NCI-H526 (cell line): ENCODE results near the gene OPCML.

Experiments
- DNase-seq, 2 experiments: peaks; one replicate each; lab custom pipeline; 2025; lab: John Stamatoyannopoulos, UW

The OPCML gene

DNA sequence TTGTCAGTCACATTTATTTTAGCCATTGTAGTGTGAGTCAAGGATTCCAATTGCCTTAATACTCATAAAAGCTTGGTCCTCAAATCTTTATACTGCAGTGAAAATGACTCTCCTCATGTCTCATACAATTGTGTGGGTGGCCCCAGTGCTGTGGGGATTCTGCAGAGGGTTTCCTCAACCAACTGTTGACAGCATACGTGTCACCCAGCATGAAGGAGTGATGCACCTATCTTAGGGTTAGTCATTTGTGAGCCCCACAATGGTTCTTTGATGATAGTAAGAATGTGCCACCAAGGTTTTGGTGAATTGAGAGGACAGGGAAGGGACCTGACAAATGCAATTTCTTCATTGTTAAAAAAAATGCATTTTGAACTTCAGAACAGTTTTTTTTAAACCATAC is 1046.2 kb downstream of the OPCML start:
- no peak for DNase-seq

DNA sequence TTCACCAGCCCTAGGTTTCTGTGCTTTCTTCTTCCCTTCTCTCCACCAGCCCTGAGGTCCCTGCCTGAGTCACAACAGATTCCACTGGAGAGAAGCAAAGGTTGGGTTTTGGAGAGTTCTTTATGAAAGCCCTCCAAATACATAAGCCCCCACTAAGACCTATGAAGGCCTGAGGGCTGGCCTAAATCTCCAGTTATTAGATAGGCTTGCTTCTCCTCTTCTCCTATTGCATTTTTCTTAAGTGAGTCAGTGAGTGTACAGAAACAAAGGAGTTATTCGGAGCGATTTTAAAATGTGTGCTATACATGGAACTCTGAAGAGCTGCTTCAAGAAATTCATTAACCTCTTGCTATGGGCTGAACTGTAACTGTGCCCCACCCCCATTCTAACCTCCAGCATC is 1057.3 kb downstream of the OPCML start:
- no peak for DNase-seq

- DNase-seq = peak; percentile 12 to 40
Observed at GRCh38 chr11:132472411-132473172, 1059.7 kb downstream of the OPCML start.

DNA sequence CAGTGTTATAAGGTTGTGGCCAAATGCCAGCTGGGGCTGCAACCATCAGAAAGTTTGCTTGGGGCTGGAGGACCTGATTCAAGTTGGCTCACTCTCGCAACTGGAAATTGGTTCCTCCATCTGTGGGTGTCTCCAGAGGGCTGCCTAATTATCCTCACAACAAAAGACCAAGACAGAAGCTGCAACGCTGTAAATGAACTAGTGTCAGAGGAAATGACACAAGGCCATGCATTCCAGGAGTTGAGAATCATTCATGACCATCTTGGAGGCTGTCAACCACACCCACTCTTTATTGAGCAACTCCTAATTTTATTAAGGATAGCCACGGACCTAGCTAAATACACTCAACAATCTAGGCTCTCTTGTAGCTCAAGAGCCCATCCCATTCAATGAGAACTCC is 1060.8 kb downstream of the OPCML start:
- DNase-seq = no peak

GRCh38 chr11:132466983-132467382 is 1065.3 kb downstream of the OPCML start:
- DNase-seq = no peak

DNA sequence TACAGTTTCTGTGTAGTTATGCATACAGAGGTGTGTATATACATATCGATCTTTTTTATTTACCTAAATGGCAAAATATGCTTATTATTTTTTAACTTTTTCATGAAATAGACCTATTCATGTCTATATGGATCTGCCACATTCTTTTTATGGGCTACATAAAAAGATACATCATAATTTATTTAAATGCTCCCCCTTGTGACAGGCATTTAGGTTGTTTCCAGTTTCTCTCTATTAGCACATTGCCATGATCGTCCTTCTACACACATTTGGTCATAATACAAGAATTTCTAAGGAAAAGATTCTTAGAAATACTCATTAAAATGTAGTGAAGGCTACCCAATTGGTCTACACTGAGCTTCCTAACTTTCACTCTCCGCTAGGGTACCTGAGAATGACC is 1067.4 kb downstream of the OPCML start:
- DNase-seq = no peak

GRCh38 chr11:132464003-132464342 is 1068.3 kb downstream of the OPCML start:
- DNase-seq = no peak

DNA sequence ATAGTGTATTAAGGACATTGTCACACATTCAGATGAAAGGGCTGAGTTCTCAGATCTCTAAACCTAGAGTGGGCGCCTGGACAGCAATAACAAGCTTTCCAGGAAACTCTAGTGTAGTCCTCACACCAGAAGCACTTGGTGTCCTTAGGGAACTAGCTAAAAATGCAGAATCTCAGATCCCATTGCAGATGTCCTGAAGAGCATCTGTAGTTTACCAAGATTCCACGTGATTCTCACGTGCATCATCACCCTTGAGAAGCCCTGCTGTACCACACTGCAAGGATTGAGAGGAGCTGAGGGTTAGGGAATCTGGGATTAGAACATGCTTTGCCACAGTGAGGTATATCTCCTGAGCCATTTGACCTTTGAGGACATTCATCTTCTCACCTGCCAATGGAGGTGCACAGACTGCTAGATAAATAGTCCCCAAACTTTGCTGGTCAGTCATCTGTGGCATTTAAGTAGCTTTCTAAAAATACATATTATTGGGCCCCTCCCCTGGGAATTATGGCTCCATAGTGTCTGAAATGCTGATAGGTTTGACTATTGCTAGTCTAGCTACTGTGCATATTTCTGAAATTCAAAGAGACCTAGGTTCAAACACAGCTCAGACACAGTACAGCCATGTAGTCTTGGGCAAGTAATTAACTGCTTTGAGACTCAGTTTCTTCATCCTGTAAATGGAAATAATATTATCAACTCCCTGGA is 1068.9 kb downstream of the OPCML start:
- DNase-seq = no peak

- no peak for DNase-seq
Observed at GRCh38 chr11:132459736-132460135, 1072.6 kb downstream of the OPCML start.

DNA sequence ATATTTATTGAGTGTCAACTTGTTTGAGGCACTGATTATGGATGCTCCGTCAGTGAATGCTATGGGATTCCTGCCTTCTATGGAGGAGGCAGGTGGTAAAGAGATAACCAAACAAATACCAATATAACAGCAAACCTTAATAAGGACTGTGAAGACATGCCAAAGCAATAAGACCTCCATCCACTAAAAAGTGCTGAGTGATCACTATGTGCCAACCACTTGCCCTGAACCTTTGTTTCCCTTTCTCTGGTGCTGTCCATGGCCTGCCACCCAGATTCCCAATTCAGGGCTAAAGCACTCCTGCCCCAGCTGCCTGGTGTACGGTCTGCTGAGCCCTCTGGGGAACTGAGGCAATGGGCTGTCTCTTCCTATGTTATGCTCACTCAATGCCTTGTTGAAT is 1074.9 kb downstream of the OPCML start:
- no peak for DNase-seq

DNA sequence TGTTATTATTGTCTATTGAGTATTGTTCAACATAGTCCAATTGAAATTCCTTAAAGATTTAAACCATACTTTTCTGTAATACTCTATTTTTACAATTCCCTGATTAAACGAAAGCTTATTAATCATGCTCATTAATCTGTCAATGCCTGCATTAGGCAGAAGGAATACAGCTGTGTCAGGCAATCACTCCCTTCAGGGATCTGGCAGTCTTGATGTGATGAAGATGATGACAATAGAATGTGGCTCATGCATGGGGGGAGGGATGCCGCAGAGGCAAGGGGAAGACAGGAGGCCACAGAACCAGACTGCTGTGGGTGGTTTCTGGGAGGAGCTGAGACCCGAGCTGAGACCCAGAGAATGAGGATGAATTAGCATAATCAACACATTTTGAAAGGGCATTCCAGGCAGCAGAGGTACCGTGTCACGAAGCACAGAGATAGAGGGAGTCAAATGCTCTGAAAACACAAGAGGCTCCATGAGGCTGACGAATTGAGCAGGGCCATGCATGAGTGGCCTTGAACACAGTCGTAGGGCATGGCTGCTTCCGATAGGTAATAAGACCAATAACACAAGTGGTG is 1075.5 kb downstream of the OPCML start:
- no peak for DNase-seq

DNA sequence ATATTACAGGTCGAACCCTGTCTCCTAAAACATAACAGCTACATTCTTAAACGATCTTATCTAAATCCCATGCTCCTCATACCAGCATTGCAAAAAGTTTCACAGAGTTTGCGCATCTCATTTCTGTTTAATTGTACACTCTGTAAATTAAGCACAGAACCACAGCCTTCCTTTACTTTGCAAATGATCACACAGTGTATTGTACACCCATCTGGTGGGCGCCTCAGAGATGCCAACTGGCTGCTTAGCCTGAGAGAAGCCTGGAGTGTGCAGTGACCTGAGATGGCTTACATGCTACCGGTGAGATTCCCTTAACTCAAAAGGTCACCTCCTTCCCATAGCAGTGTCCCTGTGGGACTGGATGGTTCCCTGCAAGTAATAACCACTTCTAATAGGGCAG is 1077.3 kb downstream of the OPCML start:
- no peak for DNase-seq

DNA sequence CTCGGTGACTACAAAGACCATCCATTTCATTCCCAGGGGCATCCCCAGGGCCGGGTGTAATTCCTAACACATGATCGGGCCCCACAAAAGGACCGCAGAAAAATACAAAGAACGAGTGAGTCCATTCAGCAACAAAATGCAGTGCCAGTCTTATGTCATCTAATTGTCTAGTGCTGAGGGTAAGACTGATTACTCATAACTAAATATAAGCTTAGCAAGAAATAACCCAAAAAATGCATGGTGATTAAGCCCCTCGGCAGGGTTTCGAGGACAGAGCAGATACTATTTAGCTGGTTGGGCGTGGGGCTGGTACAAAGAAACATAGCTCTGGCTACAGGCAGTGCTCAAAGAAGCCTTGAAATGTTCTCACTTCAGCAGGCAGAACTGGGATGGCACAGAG is 1078.9 kb downstream of the OPCML start:
- DNase-seq = no peak

- DNase-seq = no peak
Observed at GRCh38 chr11:132452616-132453015, 1079.7 kb downstream of the OPCML start.

GRCh38 chr11:132451942-132452601 is 1080.2 kb downstream of the OPCML start:
- no peak for DNase-seq

GRCh38 chr11:132450631-132451030 is 1081.7 kb downstream of the OPCML start:
- no peak for DNase-seq

- DNase-seq = no peak
Observed at GRCh38 chr11:132448334-132448995, 1083.8 kb downstream of the OPCML start.

DNA sequence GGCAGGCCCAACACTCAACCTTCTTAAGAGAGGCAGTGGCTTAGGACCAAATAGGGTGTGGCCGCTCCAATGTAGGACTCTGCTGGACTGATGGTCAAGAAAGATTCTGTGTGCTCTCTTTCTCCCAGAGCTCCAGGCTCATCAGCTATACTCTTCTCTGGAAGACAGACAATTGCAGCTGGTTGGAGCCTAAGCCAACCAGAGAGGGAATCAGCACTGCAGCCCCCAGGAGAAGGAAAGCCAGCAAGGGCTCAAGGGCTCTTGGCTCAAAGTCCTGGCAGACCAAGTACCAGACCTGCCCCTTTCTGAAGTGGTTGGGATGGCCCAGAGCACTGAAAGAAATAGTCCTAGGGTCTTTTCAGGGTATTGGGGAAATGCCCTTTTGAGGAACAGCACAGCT is 1084.5 kb downstream of the OPCML start:
- no peak for DNase-seq

- no peak for DNase-seq
Observed at GRCh38 chr11:132445859-132446291, 1086.4 kb downstream of the OPCML start.

DNA sequence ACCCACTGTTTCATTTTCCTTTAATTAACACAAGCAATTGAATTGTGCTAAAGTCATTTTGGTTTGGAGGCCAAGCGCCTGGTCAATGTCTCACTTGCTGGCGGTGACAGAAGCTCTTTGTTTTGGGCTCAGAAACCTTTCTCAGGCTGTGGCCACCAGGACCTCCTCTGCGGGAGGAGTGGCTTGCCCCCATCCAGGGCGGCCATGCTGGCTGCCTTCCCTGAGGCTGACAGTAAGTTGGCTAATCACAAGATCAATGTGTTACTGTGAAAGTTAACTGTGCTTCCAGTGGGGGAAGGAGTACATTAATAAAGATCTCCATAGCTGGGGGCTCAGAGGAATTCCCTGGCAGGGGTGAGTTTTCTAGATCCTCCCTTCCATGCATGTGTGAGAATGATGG is 1087.4 kb downstream of the OPCML start:
- DNase-seq = no peak

DNA sequence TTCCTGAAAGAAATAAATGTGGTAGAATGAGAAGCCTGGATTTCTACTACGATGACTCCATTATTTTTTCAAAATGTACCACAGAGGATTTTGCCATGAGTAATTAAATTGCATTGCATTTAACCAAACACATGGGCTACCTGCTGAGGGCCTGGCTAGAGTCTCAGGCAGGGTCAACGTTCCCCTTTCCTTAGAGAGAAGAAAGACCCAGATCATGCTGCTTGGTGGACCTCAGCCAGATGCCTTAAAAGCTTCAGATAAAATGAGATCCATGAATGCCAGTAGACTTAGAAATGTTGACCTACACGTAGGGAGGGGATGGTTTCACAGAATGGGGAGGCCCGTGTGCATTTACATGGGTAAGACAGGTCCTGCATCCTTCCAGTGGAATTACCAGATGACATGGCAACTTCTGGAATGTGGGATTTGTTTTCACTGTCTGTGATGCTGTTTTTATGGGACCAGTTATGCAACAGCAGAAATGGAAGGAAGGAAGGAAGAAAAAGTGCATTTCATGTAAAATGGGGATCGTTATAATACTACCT is 1092.5 kb downstream of the OPCML start:
- DNase-seq = no peak

- DNase-seq = no peak
Observed at GRCh38 chr11:132438418-132438817, 1093.9 kb downstream of the OPCML start.
